ENCODE measurements around the gene GSTO2. TPM values are rescaled to one million over a fixed set of nuclear protein-coding genes. Genes with fewer than 3 reads are reported as not detected.

The GSTO2 gene
- total RNA-seq, 1 experiment from 2014 or later: 25.7 TPM

DNA sequence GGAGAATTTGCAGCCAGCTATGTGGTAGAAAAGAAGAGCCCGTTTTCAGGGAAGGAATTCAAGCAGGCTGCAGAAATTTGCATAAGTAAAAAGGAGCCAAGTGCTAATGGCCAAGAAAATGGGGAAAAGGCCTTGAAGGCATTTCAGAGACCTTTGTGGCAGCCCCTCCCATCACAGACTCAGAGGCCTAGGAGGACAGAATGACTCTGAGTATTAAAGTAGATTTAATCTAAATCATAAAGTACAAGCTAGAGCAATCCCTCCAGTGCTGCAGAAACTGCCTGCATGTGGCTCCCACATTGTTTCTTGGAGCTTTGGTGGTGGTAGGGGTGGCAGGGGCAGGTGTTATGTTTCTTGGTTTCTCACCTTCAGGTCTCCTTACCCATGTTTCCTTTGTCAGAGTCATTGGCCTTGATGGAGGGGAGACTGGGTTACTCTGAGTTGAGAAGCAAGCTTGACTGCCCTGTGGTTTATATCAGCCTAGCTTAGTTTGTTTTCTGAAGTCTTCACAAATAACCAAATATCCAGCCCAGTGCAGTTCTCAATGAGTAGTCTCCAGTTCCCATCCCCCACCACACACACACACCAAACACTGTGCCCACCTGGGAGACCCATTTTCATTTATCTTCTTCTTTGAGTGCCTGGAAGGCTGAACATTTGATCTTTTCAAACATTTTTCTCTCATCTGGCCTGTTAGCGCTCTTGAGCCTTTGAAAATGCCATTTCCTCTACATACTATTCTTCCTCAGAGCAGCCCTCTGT is 34.8 kb downstream of the GSTO2 start:
- Mint-ChIP-seq H3K27ac (ENCODE audit: unreplicated experiment) (no peak overlapping the region), H3K27me3 (ENCODE audit: unreplicated experiment) (no peaks in the 10 kb centered on the region), H3K4me3 (ENCODE audit: low read depth, unreplicated experiment) (no peak overlapping the region), H3K4me1 (ENCODE audit: low read depth, unreplicated experiment) (peaks cover 9% of the 10 kb centered on the region), H3K36me3 (ENCODE audit: insufficient read depth, unreplicated experiment) (peaks cover 8% of the 10 kb centered on the region), H3K9me3 (ENCODE audit: low read depth, unreplicated experiment) (peaks cover 5% of the 10 kb centered on the region)
- no TSS peak for BruUV-seq (replicated peaks)
- intact Hi-C loops (cut with micrococcal nuclease; ENCODE audit: unreplicated experiment): no loop called here
- DNase-seq: no peak
- CTCF ChIA-PET: no interaction called here
- TF ChIP-seq, protein P1, sequence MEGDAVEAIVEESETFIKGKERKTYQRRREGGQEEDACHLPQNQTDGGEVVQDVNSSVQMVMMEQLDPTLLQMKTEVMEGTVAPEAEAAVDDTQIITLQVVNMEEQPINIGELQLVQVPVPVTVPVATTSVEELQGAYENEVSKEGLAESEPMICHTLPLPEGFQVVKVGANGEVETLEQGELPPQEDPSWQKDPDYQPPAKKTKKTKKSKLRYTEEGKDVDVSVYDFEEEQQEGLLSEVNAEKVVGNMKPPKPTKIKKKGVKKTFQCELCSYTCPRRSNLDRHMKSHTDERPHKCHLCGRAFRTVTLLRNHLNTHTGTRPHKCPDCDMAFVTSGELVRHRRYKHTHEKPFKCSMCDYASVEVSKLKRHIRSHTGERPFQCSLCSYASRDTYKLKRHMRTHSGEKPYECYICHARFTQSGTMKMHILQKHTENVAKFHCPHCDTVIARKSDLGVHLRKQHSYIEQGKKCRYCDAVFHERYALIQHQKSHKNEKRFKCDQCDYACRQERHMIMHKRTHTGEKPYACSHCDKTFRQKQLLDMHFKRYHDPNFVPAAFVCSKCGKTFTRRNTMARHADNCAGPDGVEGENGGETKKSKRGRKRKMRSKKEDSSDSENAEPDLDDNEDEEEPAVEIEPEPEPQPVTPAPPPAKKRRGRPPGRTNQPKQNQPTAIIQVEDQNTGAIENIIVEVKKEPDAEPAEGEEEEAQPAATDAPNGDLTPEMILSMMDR (IDR thresholded peaks at IDR 0.05; ENCODE audit: unreplicated experiment): no peak

- Mint-ChIP-seq H3K4me3 (ENCODE audit: low read depth, unreplicated experiment) (no peak overlapping the region), H3K36me3 (ENCODE audit: insufficient read depth, unreplicated experiment) (peaks cover 8% of the 10 kb centered on the region), H3K9me3 (ENCODE audit: low read depth, unreplicated experiment) (peaks cover 5% of the 10 kb centered on the region), H3K27ac (ENCODE audit: unreplicated experiment) (no peak overlapping the region), H3K4me1 (ENCODE audit: low read depth, unreplicated experiment) (peaks cover 9% of the 10 kb centered on the region), H3K27me3 (ENCODE audit: unreplicated experiment) (no peaks in the 10 kb centered on the region)
- DNase-seq: no peak
- CTCF ChIA-PET: no interaction called here
- no TSS peak for BruUV-seq (replicated peaks)
- intact Hi-C loops (cut with micrococcal nuclease; ENCODE audit: unreplicated experiment): no loop called here
- TF ChIP-seq, protein P1 (IDR thresholded peaks at IDR 0.05; ENCODE audit: unreplicated experiment): no peak
These were observed 35.4 kb downstream of the GSTO2 start for GRCh38 chr10:104304356-104304745.

DNA sequence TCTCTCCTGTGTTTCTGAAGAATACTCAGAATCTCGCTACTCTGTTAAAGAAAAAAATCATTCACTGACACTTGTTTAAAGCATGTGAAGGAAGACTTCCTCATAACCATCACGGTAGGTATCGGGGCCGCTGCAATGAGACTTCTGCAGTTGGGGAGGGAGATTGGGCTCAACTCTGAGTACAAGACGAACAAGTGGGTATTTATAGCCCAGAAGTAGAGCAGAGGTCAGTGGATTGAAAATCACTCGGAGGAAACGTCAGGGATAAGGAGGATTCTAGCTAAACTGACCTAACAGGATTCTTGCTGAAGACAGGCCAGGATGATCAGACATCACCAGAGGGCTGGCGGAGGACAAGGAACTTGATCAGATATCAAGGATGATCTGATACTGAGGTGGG is 35.9 kb downstream of the GSTO2 start:
- no TSS peak for BruUV-seq (replicated peaks)
- DNase-seq: no peak
- intact Hi-C loops (cut with micrococcal nuclease; ENCODE audit: unreplicated experiment): loop anchor here (1.0 kb wide), 1 partner anchor 45 kb away; no protein-coding TSS in a partner anchor
- H3K27me3 Mint-ChIP-seq (ENCODE audit: unreplicated experiment): no peaks in the 10 kb centered on the region
- peaks cover 9% of the 10 kb centered on the region for H3K4me1 Mint-ChIP-seq (ENCODE audit: low read depth, unreplicated experiment)
- CTCF ChIA-PET: interaction anchor here (1.6 to 2.6 kb wide), 4 partner anchors 33 to 318 kb away, joined by 5 to 13 read pairs (median 6); partner anchors contain the start of genes CFAP58 and ITPRIP
- TF ChIP-seq, protein P1 (IDR thresholded peaks at IDR 0.05; ENCODE audit: unreplicated experiment): no peak
- H3K27ac Mint-ChIP-seq (ENCODE audit: unreplicated experiment): no peak overlapping the region
- H3K36me3 Mint-ChIP-seq (ENCODE audit: insufficient read depth, unreplicated experiment): peaks cover 8% of the 10 kb centered on the region
- H3K9me3 Mint-ChIP-seq (ENCODE audit: low read depth, unreplicated experiment): peaks cover 5% of the 10 kb centered on the region
- no peak overlapping the region for H3K4me3 Mint-ChIP-seq (ENCODE audit: low read depth, unreplicated experiment)

GRCh38 chr10:104306897-104307296 is 37.9 kb downstream of the GSTO2 start:
- no peak overlapping the region for H3K4me3 Mint-ChIP-seq (ENCODE audit: low read depth, unreplicated experiment)
- H3K4me1 Mint-ChIP-seq (ENCODE audit: low read depth, unreplicated experiment): peaks cover 9% of the 10 kb centered on the region
- no peaks in the 10 kb centered on the region for H3K27me3 Mint-ChIP-seq (ENCODE audit: unreplicated experiment)
- H3K27ac Mint-ChIP-seq (ENCODE audit: unreplicated experiment): no peak overlapping the region
- H3K36me3 Mint-ChIP-seq (ENCODE audit: insufficient read depth, unreplicated experiment): peaks cover 8% of the 10 kb centered on the region
- H3K9me3 Mint-ChIP-seq (ENCODE audit: low read depth, unreplicated experiment): peaks cover 5% of the 10 kb centered on the region
- intact Hi-C loops (cut with micrococcal nuclease; ENCODE audit: unreplicated experiment): no loop called here
- DNase-seq: no peak
- TF ChIP-seq, protein P1 (IDR thresholded peaks at IDR 0.05; ENCODE audit: unreplicated experiment): no peak
- CTCF ChIA-PET: interaction anchor here (2.1 to 2.6 kb wide), 2 partner anchors 31 to 43 kb away, joined by 7 to 13 read pairs; partner anchors contain the start of gene ITPRIP
- no TSS peak for BruUV-seq (replicated peaks)
